WTC11 (cell line): ENCODE results near the gene TEDC2.

Experiments
- ATF3 ChIP-seq: sonication (generic); formaldehyde crosslinking; conservative IDR thresholded peaks from 2 replicates; pipeline ENCODE4 v1.8.1; 2022; ENCODE audit warnings: mild to moderate bottlenecking, missing genetic modification reagents
- ETV6 ChIP-seq: sonication (generic); formaldehyde crosslinking; IDR thresholded peaks from 2 replicates; pipeline ENCODE4 v1.8.1; 2022; ENCODE audit warnings: mild to moderate bottlenecking, missing genetic modification reagents
- MYBL2 ChIP-seq: sonication (generic); formaldehyde crosslinking; IDR thresholded peaks from 2 replicates; pipeline ENCODE4 v1.8.1; 2023; ENCODE audit warnings: mild to moderate bottlenecking, moderate library complexity, missing genetic modification reagents
- RORB ChIP-seq: fragments of 250-450 bp; sonication (Bioruptor Pico); IDR thresholded peaks from 2 replicates; pipeline ENCODE4 v1.9.0; 2021; ENCODE audit warnings: mild to moderate bottlenecking
- STAT6 ChIP-seq: sonication (generic); formaldehyde crosslinking; conservative IDR thresholded peaks from 2 replicates; pipeline ENCODE4 v1.8.1; 2023; ENCODE audit warnings: mild to moderate bottlenecking, low read depth, missing genetic modification reagents, moderate library complexity
- TEAD1 ChIP-seq: sonication (generic); formaldehyde crosslinking; IDR thresholded peaks from 2 replicates; pipeline ENCODE4 v1.8.0; 2022; ENCODE audit warnings: mild to moderate bottlenecking, missing genetic modification reagents
- ZNF232 ChIP-seq: sonication (generic); formaldehyde crosslinking; IDR thresholded peaks from 2 replicates; pipeline ENCODE4 v1.8.0; 2022; ENCODE audit warnings: mild to moderate bottlenecking, missing genetic modification reagents
- TF ChIP-seq, protein P1 (sequence below): fragments of 200-600 bp; IDR thresholded peaks from 2 replicates; pipeline ENCODE4 v1.8.0; 2022; ENCODE audit warnings: antibody characterized with exemption

DNA sequence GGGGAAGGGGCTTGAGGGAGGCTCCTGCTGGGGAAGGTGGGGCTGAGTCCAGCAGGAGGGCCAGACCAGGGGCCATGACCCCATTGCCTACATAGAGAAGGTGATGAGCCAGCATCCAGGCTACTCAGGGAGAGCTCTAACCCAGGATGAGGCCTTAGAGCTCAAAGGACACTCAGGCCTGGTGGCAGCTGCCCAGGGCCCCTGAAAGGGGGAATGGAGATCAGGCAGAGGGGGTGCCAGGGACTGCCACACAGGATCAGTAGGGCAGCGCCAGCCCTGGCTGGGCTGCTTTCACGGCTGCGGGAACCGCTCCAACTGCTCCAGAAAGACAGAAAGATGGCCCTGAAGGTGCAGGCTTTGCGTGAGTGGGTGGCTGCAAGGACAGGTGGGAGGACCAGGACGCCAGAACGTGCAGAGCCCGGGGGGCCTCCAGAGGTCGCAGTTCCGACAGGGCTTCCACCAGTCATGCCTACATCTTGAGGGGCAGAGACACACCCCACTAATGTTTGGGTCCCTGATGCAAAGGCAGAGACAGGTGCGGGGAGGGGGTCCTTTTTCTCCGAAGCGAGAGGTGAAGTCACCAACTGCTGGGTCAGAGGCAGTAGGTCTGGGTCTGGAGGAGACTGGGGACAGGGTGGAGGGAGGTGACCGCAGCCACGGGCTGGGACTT lies 53.0 kb downstream of the TEDC2 start:
- TF ChIP-seq MYBL2 (CRISPR knock-in tag) (no peak), ZNF232 (CRISPR knock-in tag) (no peak), STAT6 (no peak), TEAD1 (CRISPR knock-in tag) (no peak), ATF3 (no peak), RORB (CRISPR knock-in tag) (no peak), ETV6 (CRISPR knock-in tag) (no peak)
- TF ChIP-seq, protein P1, sequence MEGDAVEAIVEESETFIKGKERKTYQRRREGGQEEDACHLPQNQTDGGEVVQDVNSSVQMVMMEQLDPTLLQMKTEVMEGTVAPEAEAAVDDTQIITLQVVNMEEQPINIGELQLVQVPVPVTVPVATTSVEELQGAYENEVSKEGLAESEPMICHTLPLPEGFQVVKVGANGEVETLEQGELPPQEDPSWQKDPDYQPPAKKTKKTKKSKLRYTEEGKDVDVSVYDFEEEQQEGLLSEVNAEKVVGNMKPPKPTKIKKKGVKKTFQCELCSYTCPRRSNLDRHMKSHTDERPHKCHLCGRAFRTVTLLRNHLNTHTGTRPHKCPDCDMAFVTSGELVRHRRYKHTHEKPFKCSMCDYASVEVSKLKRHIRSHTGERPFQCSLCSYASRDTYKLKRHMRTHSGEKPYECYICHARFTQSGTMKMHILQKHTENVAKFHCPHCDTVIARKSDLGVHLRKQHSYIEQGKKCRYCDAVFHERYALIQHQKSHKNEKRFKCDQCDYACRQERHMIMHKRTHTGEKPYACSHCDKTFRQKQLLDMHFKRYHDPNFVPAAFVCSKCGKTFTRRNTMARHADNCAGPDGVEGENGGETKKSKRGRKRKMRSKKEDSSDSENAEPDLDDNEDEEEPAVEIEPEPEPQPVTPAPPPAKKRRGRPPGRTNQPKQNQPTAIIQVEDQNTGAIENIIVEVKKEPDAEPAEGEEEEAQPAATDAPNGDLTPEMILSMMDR, result no peak
